ENCODE measurements around the gene HLA-DMB. TPM values are rescaled to one million over a fixed set of nuclear protein-coding genes. Genes with fewer than 3 reads are reported as not detected.

The HLA-DMB gene
- total RNA-seq, 1 donor from 2014 or later = 0.26 TPM

DNA sequence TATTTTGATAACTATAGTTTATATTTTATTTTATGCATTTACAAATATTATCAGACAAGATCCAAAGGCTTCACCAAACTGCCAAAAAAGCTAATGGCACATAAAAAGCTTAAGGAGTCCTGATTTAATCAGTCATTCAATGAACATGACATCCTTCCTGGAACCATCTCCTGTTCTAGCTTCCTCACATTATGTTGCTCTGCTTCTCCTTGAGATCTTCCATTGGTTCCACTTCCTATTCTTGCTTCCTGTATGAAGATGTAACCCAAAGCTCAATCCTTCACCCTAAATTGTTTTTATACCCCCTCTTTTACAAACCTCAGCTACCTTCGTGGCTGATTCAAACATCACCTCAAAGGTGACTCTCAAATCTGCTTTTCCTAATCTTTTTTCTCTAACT is 23.0 kb upstream of the HLA-DMB start:
- Histone ChIP-seq H3K27me3 (ENCODE audit: control insufficient read depth, insufficient read depth, low read length) (no peaks in the 10 kb centered on the region), H3K4me3 (ENCODE audit: low read depth, low read length) (no peak overlapping the region), H3K36me3 (ENCODE audit: control insufficient read depth, insufficient read depth, low read length) (no peaks in the 10 kb centered on the region)
- no peak for DNase-seq (ENCODE audit: low read depth)
- TF ChIP-seq, protein P1, sequence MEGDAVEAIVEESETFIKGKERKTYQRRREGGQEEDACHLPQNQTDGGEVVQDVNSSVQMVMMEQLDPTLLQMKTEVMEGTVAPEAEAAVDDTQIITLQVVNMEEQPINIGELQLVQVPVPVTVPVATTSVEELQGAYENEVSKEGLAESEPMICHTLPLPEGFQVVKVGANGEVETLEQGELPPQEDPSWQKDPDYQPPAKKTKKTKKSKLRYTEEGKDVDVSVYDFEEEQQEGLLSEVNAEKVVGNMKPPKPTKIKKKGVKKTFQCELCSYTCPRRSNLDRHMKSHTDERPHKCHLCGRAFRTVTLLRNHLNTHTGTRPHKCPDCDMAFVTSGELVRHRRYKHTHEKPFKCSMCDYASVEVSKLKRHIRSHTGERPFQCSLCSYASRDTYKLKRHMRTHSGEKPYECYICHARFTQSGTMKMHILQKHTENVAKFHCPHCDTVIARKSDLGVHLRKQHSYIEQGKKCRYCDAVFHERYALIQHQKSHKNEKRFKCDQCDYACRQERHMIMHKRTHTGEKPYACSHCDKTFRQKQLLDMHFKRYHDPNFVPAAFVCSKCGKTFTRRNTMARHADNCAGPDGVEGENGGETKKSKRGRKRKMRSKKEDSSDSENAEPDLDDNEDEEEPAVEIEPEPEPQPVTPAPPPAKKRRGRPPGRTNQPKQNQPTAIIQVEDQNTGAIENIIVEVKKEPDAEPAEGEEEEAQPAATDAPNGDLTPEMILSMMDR (IDR thresholded peaks at IDR 0.05; ENCODE audit: insufficient read depth, low read length, severe bottlenecking) = no peak
- FAIRE-seq = no peak

DNA sequence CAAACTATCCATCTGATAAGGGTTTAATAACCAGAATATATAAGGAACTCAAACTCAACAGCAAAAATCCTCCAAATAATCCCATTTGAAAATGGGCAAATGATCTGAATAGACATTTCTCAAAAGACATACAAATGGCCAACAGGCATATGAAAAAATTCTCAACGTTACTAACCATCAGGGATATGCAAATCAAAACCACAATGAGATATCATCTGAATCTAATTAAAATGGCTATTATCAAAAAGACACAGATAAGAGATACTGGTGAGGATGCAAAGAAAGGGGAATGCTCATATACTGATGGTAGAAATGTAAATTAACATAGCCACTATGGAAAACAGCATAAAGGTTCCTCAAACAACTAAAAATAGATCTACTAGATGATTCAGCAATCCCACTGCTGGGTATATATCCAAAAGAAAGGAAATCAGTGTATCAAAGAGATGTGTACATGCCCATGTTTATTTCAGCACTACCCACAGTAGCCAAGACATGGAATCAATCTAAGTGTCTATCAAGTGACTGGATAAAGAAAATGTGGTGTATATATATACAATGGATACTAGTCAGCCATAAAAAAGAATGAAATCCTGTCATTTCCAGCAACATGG is 21.5 kb upstream of the HLA-DMB start:
- Histone ChIP-seq H3K36me3 (ENCODE audit: control insufficient read depth, insufficient read depth, low read length) (no peaks in the 10 kb centered on the region), H3K4me3 (ENCODE audit: low read depth, low read length) (no peak overlapping the region), H3K27me3 (ENCODE audit: control insufficient read depth, insufficient read depth, low read length) (no peaks in the 10 kb centered on the region)
- FAIRE-seq (no peak), DNase-seq (ENCODE audit: low read depth) (no peak)
- TF ChIP-seq, protein P1 (IDR thresholded peaks at IDR 0.05; ENCODE audit: insufficient read depth, low read length, severe bottlenecking) = no peak

DNA sequence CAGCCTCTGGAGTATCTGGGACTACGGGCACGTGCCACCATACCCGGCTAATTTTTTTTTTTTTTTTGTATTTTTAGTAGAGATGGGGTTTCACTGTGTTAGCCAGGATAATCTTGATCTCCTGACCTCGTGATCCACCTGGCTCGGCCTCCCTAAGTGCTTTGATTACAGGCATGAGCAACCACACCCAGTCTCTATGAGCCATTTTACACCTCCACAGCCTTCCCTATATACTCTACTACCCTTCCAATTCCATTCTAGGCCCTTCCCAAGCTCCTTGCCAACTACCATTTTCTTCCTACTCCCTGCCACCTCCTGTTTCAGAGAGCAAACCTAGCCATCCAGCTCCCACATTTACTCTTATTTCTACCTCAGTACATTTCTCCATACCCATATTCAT is 19.7 kb upstream of the HLA-DMB start:
- no peaks in the 10 kb centered on the region for H3K27me3 ChIP-seq (ENCODE audit: control insufficient read depth, insufficient read depth, low read length)
- no peak overlapping the region for H3K4me3 ChIP-seq (ENCODE audit: low read depth, low read length)
- FAIRE-seq (no peak), DNase-seq (ENCODE audit: low read depth) (no peak)
- H3K36me3 ChIP-seq (ENCODE audit: control insufficient read depth, insufficient read depth, low read length) = no peaks in the 10 kb centered on the region
- TF ChIP-seq, protein P1 (IDR thresholded peaks at IDR 0.05; ENCODE audit: insufficient read depth, low read length, severe bottlenecking) = no peak

DNA sequence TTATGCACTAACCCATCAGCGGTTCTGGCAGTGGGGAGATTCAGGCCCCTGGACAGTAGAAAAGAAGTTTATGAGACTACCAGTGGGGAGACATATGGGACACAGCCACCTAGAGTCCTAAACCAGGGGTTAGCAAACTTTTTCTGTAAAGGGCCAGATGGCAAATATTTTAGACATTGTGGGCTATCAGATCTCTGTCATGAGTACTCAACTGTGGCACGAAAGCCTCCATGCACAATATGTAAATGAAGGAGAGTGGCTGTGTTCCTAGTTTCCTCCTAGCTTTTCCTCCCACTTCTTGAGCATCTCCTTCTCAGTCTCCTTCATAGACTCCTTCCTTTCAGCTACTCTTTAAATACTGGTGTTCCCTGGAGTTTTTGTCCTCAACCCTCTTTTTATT is 15.3 kb upstream of the HLA-DMB start:
- no peaks in the 10 kb centered on the region for H3K36me3 ChIP-seq (ENCODE audit: control insufficient read depth, insufficient read depth, low read length)
- no peak overlapping the region for H3K4me3 ChIP-seq (ENCODE audit: low read depth, low read length)
- TF ChIP-seq, protein P1 (IDR thresholded peaks at IDR 0.05; ENCODE audit: insufficient read depth, low read length, severe bottlenecking) = no peak
- no peaks in the 10 kb centered on the region for H3K27me3 ChIP-seq (ENCODE audit: control insufficient read depth, insufficient read depth, low read length)
- DNase-seq (ENCODE audit: low read depth) = no peak
- no peak for FAIRE-seq

DNA sequence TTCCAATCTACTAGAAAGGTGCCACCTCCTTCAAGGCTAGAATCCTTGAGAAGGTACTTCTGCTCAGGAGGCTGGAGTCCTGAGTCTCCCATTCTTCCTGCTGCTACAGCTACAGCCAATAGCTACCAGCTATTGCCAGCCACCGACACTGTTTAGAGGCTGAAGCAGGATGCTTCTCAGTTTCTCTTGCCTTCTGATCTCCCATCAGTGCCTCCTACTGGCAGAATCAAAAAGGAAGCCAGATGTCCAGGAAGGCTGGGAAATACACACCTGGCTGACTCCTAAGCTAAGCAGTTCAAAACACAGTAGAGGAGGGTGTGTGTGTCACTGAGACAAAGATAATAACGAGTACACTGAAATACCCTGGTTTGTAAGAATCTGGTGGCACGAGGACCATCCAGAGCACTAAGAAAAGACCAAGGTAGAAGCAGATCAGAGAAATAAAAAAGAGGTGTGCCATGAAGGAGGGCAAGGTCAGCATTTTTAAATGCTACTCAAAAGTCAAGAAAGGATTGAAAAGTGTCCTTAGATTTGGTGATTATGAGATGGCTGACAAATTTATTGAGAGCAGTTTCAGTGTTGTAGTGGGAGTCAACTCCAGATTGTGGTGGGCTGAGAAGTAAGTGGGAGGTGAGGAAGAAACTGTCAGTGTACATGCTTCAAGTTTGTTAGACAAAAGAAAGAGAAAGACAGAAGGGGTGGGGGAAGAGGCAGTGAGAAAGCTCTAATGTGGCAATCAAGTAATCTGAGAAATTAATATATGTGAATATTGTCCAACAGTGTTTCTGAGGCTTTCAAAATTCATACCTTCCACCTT is 14.4 kb upstream of the HLA-DMB start:
- TF ChIP-seq, protein P1 (IDR thresholded peaks at IDR 0.05; ENCODE audit: insufficient read depth, low read length, severe bottlenecking) = peak; percentile 49
- H3K4me3 ChIP-seq (ENCODE audit: low read depth, low read length) = no peak overlapping the region
- H3K27me3 ChIP-seq (ENCODE audit: control insufficient read depth, insufficient read depth, low read length) = no peaks in the 10 kb centered on the region
- no peaks in the 10 kb centered on the region for H3K36me3 ChIP-seq (ENCODE audit: control insufficient read depth, insufficient read depth, low read length)
- FAIRE-seq (no peak), DNase-seq (ENCODE audit: low read depth) (peak; percentile 54)
